Dedifferentiated amniotic fluid mesenchymal stem cell (primary cell): ENCODE results near the gene FFAR3.
"Not testable (repeated sequence)": the region's sequence is repeated elsewhere in the genome, so short reads cannot be mapped to it uniquely, and the experiment has no call there.

Experiments
- DNase-seq: peaks from one replicate; pipeline ENCODE4 v3.0.0-alpha.2; 2016; ENCODE audit errors: extremely low spot score

FFAR3 gene

DNA sequence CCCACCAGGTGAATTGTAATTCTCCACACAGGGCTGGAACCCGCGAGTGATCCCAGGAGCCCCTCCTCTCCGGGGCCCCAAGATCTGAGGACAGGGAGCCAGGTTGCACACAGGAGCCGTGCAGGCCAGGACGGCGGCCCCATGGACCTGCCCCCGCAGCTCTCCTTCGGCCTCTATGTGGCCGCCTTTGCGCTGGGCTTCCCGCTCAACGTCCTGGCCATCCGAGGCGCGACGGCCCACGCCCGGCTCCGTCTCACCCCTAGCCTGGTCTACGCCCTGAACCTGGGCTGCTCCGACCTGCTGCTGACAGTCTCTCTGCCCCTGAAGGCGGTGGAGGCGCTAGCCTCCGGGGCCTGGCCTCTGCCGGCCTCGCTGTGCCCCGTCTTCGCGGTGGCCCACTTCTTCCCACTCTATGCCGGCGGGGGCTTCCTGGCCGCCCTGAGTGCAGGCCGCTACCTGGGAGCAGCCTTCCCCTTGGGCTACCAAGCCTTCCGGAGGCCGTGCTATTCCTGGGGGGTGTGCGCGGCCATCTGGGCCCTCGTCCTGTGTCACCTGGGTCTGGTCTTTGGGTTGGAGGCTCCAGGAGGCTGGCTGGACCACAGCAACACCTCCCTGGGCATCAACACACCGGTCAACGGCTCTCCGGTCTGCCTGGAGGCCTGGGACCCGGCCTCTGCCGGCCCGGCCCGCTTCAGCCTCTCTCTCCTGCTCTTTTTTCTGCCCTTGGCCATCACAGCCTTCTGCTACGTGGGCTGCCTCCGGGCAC, 6.7 kb upstream of the FFAR3 start:
- no peak for DNase-seq

DNA sequence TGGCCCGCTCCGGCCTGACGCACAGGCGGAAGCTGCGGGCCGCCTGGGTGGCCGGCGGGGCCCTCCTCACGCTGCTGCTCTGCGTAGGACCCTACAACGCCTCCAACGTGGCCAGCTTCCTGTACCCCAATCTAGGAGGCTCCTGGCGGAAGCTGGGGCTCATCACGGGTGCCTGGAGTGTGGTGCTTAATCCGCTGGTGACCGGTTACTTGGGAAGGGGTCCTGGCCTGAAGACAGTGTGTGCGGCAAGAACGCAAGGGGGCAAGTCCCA, 6.1 kb upstream of the FFAR3 start:
- no peak for DNase-seq

DNA sequence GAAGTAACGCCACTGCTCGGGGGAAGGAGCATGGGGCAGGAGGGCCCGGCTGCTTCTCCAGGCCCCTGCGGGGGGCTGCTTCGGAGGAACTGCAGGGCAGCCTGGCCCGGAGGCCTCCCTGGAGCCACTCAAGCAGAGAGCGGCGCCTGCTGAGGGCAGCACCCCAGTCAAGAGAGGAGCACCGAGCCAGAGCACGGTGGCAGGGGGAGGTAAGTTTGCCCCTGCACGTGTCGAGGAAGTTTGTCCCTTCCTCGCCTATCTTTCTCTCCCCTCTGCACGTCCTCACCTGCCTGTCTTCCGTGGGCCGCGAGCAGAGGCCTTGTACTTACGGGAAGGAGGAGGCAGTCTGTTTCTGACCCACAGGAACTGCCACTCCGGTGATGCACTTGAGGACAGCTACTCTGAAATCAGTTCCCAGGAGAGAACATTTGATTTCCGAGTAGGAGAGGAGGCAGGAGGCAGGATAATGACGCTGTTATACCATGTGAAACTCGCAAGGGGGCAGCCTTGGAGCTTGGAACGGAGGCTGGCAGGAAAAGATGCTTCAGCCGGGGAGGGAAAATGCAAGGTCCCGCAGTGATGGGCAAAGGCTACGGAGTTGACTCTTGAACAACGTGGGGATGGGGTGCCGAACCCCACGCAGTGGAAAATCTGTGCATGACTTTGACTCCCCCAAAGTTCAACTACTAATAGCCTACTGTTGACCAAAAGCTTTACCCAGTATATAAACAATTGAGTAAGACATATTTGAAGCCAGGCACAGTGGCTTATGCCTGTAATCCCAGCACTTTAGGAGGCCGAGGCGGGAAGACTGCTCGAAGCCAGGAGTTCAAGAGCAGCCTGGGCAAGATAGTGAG, 5.6 kb upstream of the FFAR3 start:
- peak; percentile 52 for DNase-seq

DNA sequence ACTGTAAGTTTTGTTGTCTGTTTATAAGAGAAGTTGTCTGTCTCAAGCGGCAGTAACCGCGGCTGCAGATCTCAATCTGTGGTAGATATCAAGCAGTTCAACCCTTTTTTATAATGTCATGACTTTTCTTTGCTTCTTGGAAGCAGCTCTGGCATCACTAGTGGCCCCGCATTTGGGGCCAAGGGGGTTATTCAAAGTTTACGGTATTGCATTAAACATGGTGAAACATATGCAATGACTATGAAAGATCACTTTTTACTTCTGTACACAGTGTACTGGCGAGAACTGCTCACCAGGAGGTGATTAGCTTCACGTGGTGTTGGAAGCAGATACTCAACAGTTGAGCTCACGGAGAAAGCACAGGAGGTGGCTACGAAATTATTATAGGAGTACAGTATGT, 4.6 kb upstream of the FFAR3 start:
- DNase-seq: no peak

DNA sequence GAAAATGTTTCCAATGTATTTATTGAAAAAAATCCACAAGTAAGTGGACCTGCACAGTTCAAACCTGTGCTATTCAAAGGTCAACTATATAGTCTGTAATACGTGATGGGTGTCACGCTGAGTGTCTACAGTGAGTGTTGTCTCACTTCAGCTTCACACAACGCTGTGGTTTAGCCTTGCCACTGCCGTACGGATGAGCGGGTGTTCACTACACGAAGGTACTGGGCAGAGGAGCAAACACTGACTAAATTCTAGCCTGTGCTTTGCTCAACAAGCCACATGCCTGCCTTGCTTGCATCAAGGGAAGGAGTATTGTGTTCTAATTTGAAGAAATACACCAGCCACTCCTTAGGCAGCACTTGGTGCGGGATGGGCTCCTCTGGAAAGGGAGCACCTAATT, 3.4 kb upstream of the FFAR3 start:
- no peak for DNase-seq

DNA sequence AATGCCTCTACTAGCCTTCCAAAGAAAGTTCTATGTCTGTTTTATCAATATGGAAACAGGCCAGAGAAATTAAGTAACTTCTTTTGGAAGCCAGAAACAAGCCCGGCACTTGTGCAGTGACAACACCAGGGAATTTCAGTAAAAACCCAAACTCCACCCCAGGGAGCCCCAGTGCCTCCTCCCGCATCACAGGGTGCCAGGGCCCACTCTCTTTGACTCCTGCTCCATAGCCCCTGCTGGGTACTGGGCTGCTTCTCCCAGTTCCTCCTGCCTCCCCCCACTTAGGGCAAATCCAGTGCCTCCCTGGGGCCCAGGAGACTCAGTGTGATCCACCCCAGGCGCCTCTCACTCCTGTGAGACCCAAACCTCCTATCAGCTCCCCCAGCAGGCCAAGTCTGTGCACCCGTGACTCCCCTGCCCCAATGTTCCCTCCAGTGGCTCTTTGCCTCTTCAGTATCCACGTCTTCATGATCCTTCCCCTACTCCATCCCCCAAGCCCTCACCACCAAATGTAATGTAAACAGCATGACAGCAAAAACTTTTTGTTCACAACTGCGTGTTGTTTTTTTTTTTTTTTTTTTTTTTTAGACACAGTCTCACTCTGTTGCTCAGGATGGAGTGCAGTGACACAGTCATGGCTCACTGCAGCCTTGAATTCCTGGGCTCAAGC, 2.3 kb upstream of the FFAR3 start:
- no peak for DNase-seq

DNA sequence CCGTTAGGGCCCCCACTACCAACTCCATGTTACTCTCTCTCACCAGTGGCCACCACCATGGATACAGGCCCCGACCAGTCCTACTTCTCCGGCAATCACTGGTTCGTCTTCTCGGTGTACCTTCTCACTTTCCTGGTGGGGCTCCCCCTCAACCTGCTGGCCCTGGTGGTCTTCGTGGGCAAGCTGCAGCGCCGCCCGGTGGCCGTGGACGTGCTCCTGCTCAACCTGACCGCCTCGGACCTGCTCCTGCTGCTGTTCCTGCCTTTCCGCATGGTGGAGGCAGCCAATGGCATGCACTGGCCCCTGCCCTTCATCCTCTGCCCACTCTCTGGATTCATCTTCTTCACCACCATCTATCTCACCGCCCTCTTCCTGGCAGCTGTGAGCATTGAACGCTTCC, 574 bp downstream of the FFAR3 start:
- not testable (repeated sequence) for DNase-seq

DNA sequence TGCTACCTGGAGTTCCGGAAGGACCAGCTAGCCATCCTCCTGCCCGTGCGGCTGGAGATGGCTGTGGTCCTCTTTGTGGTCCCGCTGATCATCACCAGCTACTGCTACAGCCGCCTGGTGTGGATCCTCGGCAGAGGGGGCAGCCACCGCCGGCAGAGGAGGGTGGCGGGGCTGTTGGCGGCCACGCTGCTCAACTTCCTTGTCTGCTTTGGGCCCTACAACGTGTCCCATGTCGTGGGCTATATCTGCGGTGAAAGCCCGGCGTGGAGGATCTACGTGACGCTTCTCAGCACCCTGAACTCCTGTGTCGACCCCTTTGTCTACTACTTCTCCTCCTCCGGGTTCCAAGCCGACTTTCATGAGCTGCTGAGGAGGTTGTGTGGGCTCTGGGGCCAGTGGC, 1.1 kb downstream of the FFAR3 start:
- not testable (repeated sequence) for DNase-seq

DNA sequence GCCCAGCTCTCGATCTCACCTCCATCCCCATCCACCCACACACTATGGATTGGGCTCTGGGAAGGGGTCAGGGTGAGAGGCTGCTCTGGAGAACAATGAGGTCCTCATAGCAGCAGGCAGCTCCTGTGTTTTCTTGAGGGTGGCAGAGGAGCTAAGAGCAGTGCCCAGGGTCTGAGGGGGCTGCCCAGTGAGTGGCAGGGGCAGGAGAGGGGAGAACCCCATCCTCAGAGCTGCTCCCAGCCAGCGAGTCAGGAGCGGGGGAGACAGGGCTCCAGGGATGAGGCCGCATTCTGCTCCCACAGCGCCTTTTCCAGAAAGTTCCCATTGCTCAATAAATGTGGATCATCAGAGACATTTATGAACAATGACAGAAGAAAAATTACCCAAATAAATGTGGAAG, 1.8 kb downstream of the FFAR3 start:
- not testable (repeated sequence) for DNase-seq

DNA sequence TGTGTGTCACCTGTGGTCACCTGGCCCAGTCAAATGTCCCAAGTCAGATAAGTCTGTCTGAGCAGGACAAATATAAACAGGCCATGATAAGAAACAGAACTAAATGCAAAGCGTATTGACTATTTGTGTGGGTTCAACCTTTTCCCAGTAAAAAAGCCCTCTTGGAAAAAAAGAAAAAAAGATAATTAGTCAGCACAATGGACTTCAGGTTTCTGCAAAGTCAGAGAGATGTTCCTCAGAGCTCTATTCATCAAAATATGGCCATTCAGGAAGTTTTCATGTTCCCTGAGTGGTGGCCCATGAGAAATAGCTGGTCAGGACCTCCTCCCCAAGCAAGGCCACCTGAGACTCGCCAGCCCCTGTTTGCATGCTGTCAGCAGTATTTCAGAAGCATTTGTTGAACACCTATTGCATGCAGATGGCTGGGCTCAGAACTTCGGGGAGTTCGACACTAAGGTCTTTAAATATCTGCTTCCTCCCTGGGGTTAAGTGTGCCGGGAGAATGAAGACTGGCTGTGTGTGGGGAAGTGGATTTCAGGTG, 2.7 kb downstream of the FFAR3 start:
- DNase-seq: no peak

DNA sequence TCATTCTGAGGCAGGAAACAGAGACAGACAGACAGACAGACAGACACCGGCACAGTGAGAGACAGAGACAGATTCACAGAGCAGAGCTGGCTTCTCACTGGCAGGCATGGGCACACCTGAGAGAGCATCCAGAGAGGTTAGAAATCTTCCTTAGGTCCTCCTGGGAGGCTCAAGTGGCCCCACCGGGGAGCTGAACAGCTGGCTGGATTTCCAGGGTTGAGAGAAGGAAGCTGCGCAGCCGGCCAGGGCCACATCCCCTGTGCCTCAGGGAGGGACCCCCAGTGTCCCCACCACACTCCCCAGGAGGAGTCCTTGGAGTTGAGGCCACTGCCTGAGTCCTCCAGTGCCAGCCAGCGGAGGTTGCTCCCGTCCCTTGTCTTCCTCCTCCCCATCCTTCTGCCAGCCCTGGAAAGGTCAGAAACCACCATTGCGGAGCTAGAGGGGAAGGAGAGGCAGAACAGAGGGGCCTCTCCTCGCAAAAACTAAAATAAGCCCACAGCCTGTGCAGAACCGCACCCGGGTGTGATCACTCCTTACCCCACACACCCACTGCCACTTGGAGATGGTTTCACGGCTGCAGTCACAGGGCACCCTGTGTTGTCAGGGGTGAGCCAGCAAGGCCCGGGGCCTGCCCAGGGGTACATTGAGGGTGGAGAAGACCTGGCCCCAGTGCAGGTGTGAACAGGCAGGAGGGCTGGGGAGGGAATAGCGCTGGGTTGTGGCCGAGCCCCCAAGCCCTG, 4.2 kb downstream of the FFAR3 start:
- no peak for DNase-seq

DNA sequence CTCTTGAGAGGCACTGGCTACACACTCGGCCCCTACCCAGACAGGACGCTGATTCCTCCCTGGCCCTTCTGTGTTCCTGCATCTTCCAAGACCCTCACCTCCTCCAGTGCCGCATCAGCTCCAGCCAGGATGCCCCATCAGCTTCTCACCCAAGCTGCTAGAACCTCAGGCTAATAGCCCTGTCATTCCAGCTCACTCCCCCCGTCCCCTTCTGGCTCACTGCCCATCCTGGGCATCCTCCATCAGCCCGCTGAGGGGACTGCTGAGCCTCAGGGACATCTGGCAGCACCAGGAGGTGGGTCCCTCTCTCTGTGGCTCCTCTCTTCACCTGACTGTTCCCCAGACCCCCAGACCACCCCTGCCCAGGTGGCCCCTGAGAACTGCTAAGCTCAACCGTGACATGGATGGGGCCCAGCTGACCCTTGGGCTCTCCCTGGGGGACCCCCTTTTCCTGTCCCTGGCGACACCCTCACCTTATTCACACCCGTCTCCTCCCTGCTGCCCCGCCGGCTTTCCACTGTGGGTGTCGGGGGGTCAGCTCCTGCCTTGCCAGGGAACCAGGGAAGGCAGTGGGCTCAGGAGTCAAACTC, 4.8 kb downstream of the FFAR3 start:
- no peak for DNase-seq

DNA sequence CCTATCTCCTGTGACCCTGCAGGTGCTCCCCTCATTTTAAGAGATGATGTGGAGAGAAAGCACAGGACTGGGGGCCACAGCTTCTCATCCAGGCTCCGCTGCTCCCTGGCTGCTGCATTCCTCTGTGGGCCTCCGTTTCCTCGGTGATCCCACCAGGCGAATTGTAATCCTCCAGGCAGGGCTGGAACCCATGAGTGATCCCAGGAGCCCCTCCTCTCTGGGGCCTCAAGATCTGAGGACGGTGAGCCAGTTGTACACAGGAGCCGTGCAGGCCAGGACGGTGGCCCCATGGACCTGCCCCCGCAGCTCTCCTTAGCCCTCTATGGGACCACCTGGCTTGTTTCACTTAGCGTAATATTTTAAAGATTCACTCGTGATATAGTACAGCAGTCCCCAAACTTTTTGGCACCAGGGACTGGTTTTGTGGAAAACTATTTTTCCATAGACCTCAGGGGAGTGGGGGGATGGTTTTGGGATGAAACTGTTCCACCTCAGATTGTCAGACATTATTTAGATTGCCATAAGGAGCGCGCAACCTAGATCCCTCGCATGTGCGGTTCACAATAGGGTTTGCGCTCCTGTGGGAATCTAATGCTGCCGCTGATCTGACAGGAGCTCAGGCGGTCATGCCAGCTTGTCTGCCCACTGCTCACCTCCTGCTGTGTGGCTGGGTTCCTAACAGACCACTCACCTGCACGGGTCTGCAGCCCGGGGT, 5.6 kb downstream of the FFAR3 start:
- no peak for DNase-seq

DNA sequence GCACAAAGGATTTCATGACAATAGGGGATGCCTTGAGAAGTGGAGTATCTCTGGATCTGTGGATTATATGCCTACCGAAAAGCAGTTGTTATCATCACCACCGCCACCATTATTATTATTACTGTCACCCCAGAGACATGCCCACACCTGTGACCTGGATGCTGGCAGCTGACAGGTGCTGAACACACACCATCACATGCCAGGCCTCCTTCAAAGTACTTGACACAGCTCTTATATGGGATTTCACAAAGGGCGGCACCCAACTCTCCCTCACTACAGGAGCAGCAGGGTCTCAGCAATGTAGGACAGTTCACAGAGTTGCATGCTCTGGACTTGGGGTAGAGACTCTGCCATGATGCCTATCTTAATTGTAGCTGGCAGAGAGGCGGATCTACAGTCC, 7.0 kb downstream of the FFAR3 start:
- no peak for DNase-seq

DNA sequence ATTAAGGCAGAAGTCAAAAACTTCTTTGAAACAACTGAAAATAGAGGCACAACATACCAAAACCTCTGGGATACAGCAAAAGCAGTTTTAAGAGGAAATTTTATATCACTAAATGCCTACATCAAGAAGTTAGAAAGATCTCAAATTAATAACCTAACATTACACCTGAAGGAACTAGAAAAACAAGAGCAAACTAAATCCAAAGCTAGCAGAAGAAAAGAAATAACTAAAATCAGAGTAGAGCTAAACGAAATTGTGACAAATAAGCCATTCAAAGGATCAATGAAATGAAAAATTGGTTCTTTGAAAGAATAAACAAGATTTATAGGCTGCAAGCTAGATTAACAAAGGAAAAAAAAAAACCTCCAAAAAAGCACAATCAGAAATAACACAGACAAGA, 10.1 kb downstream of the FFAR3 start:
- no peak for DNase-seq

DNA sequence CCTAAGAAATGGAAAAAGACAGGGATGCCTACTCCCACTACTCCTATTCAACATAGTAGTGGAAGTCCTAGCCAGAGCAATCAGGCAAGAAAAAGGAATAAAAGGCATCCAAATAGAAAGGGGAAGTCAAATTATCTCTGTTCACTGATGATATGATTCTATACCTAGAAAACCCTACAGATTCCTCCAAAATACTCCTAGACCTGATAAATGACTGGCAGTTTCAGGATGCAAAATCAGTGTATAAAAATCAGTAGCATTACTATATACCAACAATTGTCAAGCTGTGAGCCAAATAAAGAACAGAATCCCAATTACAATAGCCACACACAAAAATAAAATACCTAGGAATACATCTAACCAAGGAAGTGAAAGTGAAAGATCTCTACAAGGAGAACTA, 11.3 kb downstream of the FFAR3 start:
- no peak for DNase-seq

DNA sequence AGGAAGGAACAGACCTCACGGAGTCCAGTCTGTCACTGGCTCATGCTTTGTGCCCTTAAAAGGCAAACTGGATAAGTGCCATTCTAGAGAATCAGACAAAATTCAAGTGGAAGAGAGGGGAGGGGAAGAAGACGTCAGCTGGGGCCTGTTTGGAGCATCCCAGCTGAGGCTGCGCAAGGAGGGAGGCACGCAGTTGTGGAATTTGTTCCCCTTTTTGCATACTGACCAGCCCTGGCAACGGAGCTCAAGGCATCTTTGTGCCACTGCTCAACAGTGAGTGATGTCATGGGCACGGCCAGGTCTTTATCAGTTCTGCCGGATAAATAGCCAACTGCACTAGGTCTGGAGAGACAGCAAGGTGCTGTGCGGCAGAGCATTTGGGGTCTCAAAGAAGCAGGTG, 12.5 kb downstream of the FFAR3 start, which contains the start of gene GPR42:
Gene GPR42 (plus strand): TSS at position 347 of the 400 bp plus-strand sequence. CDS start 292 bp downstream, outside the sequence.
- no peak for DNase-seq

DNA sequence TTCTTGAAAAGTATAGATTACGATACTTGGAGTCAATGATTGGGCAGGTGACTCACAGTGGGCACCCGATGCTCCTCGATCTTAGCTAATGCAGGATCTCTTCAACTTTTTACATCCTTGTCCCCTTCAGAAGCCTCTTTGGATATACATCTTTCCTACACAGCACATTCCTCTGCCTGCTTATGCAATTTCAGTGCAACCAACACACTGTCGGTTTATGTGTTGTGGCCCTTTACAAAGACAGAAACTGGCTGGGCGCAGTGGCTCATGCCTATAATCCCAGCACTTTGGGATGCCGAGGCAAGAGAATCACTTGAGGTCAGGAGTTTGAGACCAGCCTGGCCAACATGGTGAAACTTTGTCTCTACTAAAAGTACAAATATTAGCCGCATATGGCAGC, 15.2 kb downstream of the FFAR3 start:
- no peak for DNase-seq

DNA sequence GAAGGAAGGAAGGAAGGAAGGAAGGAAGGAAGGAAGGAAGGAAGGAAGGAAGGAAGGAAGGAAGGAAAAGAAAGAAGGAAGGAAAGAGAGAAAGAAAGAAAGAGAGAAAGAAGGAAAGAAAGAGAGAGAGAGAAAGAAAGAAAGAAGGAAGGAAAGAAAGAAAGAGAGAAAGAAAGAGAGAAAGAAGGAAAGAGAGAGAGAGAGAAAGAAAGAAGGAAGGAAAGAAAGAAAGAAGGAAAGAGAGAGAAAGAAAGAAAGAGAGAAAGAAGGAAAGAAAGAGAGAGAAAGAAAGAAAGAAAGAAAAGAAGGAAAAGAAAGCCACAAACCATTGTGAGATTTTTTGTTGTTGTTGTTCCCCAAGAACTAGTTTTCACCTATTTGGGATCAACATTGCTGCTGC, 15.8 kb downstream of the FFAR3 start:
- not testable (repeated sequence) for DNase-seq

DNA sequence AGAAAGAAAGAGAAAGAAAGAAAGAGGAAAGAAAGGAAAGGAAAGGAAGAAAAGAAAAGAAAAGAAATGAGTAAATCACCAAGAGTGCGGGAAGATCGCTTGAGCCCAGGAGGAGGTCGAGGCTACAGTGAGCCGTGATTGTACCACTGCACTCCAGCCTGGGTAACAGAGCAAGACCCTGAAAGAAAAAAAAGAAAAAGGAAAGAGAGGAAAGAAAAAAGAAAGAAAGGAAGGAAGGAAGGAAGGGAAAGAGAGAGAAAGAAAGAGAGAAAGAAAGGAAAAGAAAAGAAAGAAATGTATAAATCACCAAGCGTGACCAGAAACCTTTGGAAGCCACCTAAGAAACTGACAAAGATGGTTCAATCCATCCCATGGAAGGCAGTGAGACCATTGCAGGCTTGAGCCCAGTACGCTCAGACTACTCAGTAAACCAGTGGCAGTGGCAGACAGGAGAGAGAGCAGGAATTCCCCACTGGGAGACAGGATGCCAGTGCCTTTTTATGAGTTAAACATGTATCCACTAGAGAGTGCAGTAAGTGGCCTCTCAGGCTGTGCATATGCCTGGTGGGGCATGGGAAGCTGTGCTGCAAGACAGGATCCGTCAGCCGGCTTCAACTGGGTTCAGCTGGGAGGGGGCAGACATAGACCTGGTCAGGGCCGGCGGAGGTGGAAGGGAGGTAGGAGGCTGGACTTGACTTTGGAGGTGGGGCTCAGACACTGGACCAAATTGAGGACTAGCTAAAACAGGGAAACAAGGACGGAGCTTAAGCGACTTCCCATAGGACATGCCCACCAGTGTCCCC, 17.4 kb downstream of the FFAR3 start:
- DNase-seq: no peak
